GM12878 (cell line): ENCODE results near the gene IMMP2L. TPM values are rescaled to one million over a fixed set of nuclear protein-coding genes. Genes with fewer than 3 reads are reported as not detected.
A peak's percentile ranks its signal among the peaks of the same experiment; 100 is the strongest.

Source experiments
- ATAC-seq: fragments of 200-7000 bp; cut with Tn5 transposase; 3 replicates; pipeline ENCODE4 v1.9.1; 2020; ENCODE audit warnings: mild to moderate bottlenecking, moderate library complexity
- BruUV-seq: library from RNA; stranded (reverse); fragments of 400-500 nt; replicated peaks from 2 replicates; lab custom pipeline; 2021; lab: Mats Ljungman, UMichigan
- CTCF ChIA-PET: fragments of 300-600 bp; sonication (Branson Sonifier 250); formaldehyde crosslinking; extraction: SDS; loops from one replicate; lab custom pipeline; 2021; ENCODE audit warnings: inconsistent platforms; lab: Yijun Ruan, JAX
- POLR2A ChIA-PET: fragments of 350-600 bp; formaldehyde crosslinking; extraction: SDS; loops from one replicate; lab custom pipeline; 2021; ENCODE audit warnings: inconsistent platforms; lab: Charles Lee
- RAD21 ChIA-PET: fragments of 300-600 bp; sonication (Branson Sonifier 250); formaldehyde crosslinking; loops from one replicate; lab custom pipeline; 2023; ENCODE audit warnings: antibody characterized with exemption; ENCODE audit not compliant: unreplicated experiment; lab: Charles Lee
- SMC1A ChIA-PET: fragments of 300-600 bp; sonication (Branson Sonifier 250); formaldehyde crosslinking; loops from one replicate; lab custom pipeline; 2023; ENCODE audit not compliant: unreplicated experiment, uncharacterized antibody; lab: Charles Lee
- DNase-seq: peaks from one replicate; pipeline ENCODE4 v3.0.0-alpha.2; 2011; ENCODE audit warnings: low read depth, low spot score
- FAIRE-seq: peaks from 3 replicates; lab custom pipeline; 2011; peaks lifted over from hg19 to GRCh38; lab: Jason Lieb, UNC
- H2AFZ ChIP-seq: 2 replicates; pipeline ENCODE4 v1.6.0; 2011; ENCODE audit warnings: low read depth, low read length, control low read depth; ENCODE audit not compliant: control insufficient read depth
- H3K27ac ChIP-seq: 2 replicates; pipeline ENCODE4 v1.5.1; 2011; ENCODE audit warnings: control low read depth; ENCODE audit not compliant: control insufficient read depth, insufficient read depth
- H3K27me3 ChIP-seq, 2 experiments: replicated peaks in 1 of 2; 2 replicates each; pipeline versions ENCODE4 v1.6.0 to v1.6.1; 2011; ENCODE audit warnings: low read length in 1 of 2; ENCODE audit not compliant: control insufficient read depth in 2 of 2, insufficient read depth in 2 of 2
- H3K36me3 ChIP-seq, 2 experiments: 2 replicates each; pipeline ENCODE4 v1.5.1; 2011; ENCODE audit warnings: low read length in 1 of 2; ENCODE audit not compliant: control insufficient read depth in 2 of 2, insufficient read depth in 2 of 2
- H3K4me1 ChIP-seq: 2 replicates; pipeline ENCODE4 v1.6.1; 2011; ENCODE audit warnings: mild to moderate bottlenecking, low read length, moderate library complexity, mixed read lengths; ENCODE audit not compliant: control insufficient read depth, insufficient read depth
- H3K4me2 ChIP-seq: 2 replicates; pipeline ENCODE4 v1.6.0; 2011; ENCODE audit warnings: control low read depth; ENCODE audit not compliant: control insufficient read depth, insufficient read depth
- H3K4me3 ChIP-seq: fragments of 200-600 bp; sonication (generic); 2 replicates; pipeline ENCODE4 v1.5.1; 2016
- H3K79me2 ChIP-seq: 2 replicates; pipeline ENCODE4 v1.6.0; 2011; ENCODE audit warnings: low read length; ENCODE audit not compliant: control insufficient read depth, insufficient read depth
- H3K9ac ChIP-seq: 2 replicates; pipeline ENCODE4 v1.8.0; 2011; ENCODE audit warnings: low read length, control low read depth, mixed read lengths; ENCODE audit not compliant: control insufficient read depth, insufficient read depth
- H3K9me3 ChIP-seq: replicated peaks from 3 replicates; pipeline ENCODE4 v1.5.1; 2011; ENCODE audit warnings: mild to moderate bottlenecking, low read length; ENCODE audit not compliant: control insufficient read depth, insufficient read depth
- H4K20me1 ChIP-seq: 2 replicates; pipeline ENCODE4 v1.6.0; 2011; ENCODE audit not compliant: control insufficient read depth, insufficient read depth
- ASH2L ChIP-seq: fragments of 300-600, 200-600 bp; sonication (generic); IDR thresholded peaks from 2 replicates; pipeline ENCODE4 v1.6.1; 2017; ENCODE audit warnings: low read depth, mild to moderate bottlenecking, borderline replicate concordance
- ATF3 ChIP-seq: IDR thresholded peaks from 2 replicates; pipeline ENCODE4 v1.6.1; 2011; ENCODE audit warnings: low read depth, mild to moderate bottlenecking, low read length, moderate library complexity, borderline replicate concordance; ENCODE audit errors: extremely low read depth
- CEBPZ ChIP-seq: fragments of 150-350 bp; IDR thresholded peaks from 2 replicates; pipeline ENCODE4 v1.6.1; 2016; ENCODE audit warnings: low read depth, low read length
- E2F4 ChIP-seq: IDR thresholded peaks from 2 replicates; pipeline ENCODE4 v1.6.1; 2012; ENCODE audit warnings: low read depth, low read length, improper control_type of control experiment
- ELK1 ChIP-seq: IDR thresholded peaks from 2 replicates; pipeline ENCODE4 v1.6.1; 2012; ENCODE audit warnings: low read depth, low read length, improper control_type of control experiment
- EP300 ChIP-seq, 2 experiments: fragments of 150-350 bp in 1 of 2; IDR thresholded peaks; 2 replicates each; pipeline ENCODE4 v1.6.1; 2011 to 2012; ENCODE audit warnings: low read depth in 2 of 2, low read length in 2 of 2, borderline replicate concordance in 1 of 2, improper control_type of control experiment in 1 of 2, inconsistent platforms in 1 of 2; ENCODE audit not compliant: control insufficient read depth in 1 of 2
- GABPA ChIP-seq: IDR thresholded peaks from 2 replicates; pipeline ENCODE4 v1.6.1; 2014; ENCODE audit warnings: antibody characterized with exemption, low read depth, mild to moderate bottlenecking, inconsistent platforms
- IRF5 ChIP-seq: fragments of 450-650 bp; IDR thresholded peaks from 2 replicates; pipeline ENCODE4 v1.6.1; 2017; ENCODE audit warnings: borderline replicate concordance
- MXI1 ChIP-seq: fragments of 150-350 bp; IDR thresholded peaks from 2 replicates; pipeline ENCODE4 v1.6.1; 2011; ENCODE audit warnings: low read depth, mild to moderate bottlenecking, inconsistent platforms, low read length, improper control_type of control experiment
- MYB ChIP-seq: fragments of 150-350 bp; IDR thresholded peaks from 2 replicates; pipeline ENCODE4 v1.6.1; 2014; ENCODE audit warnings: mild to moderate bottlenecking, low read depth, low read length, borderline replicate concordance
- RAD21 ChIP-seq: IDR thresholded peaks from 2 replicates; pipeline ENCODE4 v1.6.1; 2011; ENCODE audit warnings: mild to moderate bottlenecking, low read depth, low read length, moderate library complexity; ENCODE audit not compliant: insufficient read depth
- SMAD1 ChIP-seq: fragments of 450-650 bp; IDR thresholded peaks from 2 replicates; pipeline ENCODE4 v1.6.1; 2018; ENCODE audit warnings: mild to moderate bottlenecking, low read depth; ENCODE audit not compliant: partially characterized antibody
- SP1 ChIP-seq: IDR thresholded peaks from one replicate; pipeline ENCODE4 v1.6.1; 2011; ENCODE audit warnings: low read depth, low read length
- SUZ12 ChIP-seq: fragments of 200-600 bp; sonication (generic); IDR thresholded peaks from one replicate; pipeline ENCODE4 v1.6.1; 2018; ENCODE audit warnings: antibody characterized with exemption, mild to moderate bottlenecking; ENCODE audit not compliant: unreplicated experiment
- TCF12 ChIP-seq: IDR thresholded peaks from 2 replicates; pipeline ENCODE4 v1.6.1; 2011; ENCODE audit warnings: low read depth, mild to moderate bottlenecking, low read length
- WRNIP1 ChIP-seq: IDR thresholded peaks from 2 replicates; pipeline ENCODE4 v1.6.1; 2011; ENCODE audit warnings: low read depth, low read length, improper control_type of control experiment, borderline replicate concordance
- YBX1 ChIP-seq: fragments of 450-650 bp; IDR thresholded peaks from 2 replicates; pipeline ENCODE4 v1.6.1; 2016; ENCODE audit warnings: antibody characterized with exemption
- ZNF384 ChIP-seq: IDR thresholded peaks from 2 replicates; pipeline ENCODE4 v1.6.1; 2012; ENCODE audit warnings: low read depth, mild to moderate bottlenecking, low read length, improper control_type of control experiment, borderline replicate concordance
- in situ Hi-C: fragments of 300-500 bp; cut with MboI; formaldehyde crosslinking; loops from 9 replicates; pipeline ENCODE4 v1.14.3; 2018; ENCODE audit warnings: mixed read lengths
- intact Hi-C: fragments of 100-400 bp; cut with micrococcal nuclease; formaldehyde crosslinking; loops from one replicate; pipeline ENCODE4 v1.14.2; 2022; ENCODE audit not compliant: unreplicated experiment
- polyA plus RNA-seq, 11 experiments: library from polyadenylated mRNA; depleted of rRNA in 4 of 11; unstranded in 6 of 11; stranded (reverse) in 5 of 11; fragments of >200 nt; fragmentation: Nextera tagmentation in 4 of 11; fragmentation: Illumina TruSeq in 1 of 11; extraction: Ambion mirVana in 4 of 11; extraction: Trizol in 1 of 11; gene quantifications; 1 replicate in 1 of 11; 2 replicates in 10 of 11; pipeline versions ENCODE4 v1.2.1 to v1.2.3, GENCODE V29; 2011 to 2016; ENCODE audit warnings: inconsistent platforms in 2 of 11, missing spikeins in 2 of 11, low read depth in 1 of 11
- total RNA-seq, 4 experiments: library from RNA; depleted of rRNA in 3 of 4; stranded (reverse); fragments of >200 nt in 3 of 4; fragmentation: Illumina TruSeq in 1 of 4; extraction: Trizol in 1 of 4; gene quantifications; 2 replicates each; pipeline versions ENCODE4 v1.2.1 to v1.2.3, GENCODE V29; 2013 to 2021

Gene IMMP2L
- total and polyA plus RNA-seq, 10 of the 15 experiments (the other 5 are each of a cell fraction or from before 2014, with no cell fraction given), result 12.6 to 46.3 (median 19.6) TPM

- no peak overlapping the region for H3K9ac ChIP-seq
- DNase-seq (no peak), ATAC-seq (no peak), FAIRE-seq (no peak)
- in situ Hi-C loops, result no loop called here
- H3K36me3 ChIP-seq, result no peaks in the 10 kb centered on the region
- CTCF ChIA-PET, result no interaction called here
- H3K4me2 ChIP-seq, result peak overlapping the region; percentile 1; the same call in 1 of the 2 replicates
- no peaks in the 10 kb centered on the region for H3K79me2 ChIP-seq
- SMC1A ChIA-PET, result interaction anchor here (0.9 kb wide), 1 partner anchor 93 kb away, joined by 3 read pairs; no protein-coding TSS in a partner anchor
- peaks cover 6% of the 10 kb centered on the region for H3K9me3 ChIP-seq
- RAD21 ChIA-PET, result no interaction called here
- H3K4me3 ChIP-seq, result no peak overlapping the region
- POLR2A ChIA-PET, result no interaction called here
- peaks cover 9% of the 10 kb centered on the region for H3K4me1 ChIP-seq
- no peak overlapping the region for H2AFZ ChIP-seq
- BruUV-seq, result no TSS peak
- intact Hi-C loops, result no loop called here
- no peak overlapping the region for H3K27ac ChIP-seq
- no peaks in the 10 kb centered on the region for H4K20me1 ChIP-seq
- H3K27me3 ChIP-seq, result no peaks in the 10 kb centered on the region
- TF ChIP-seq YBX1 (no peak), TCF12 (no peak), MYB (no peak), E2F4 (no peak), WRNIP1 (no peak), MXI1 (no peak), ZNF384 (no peak), SP1 (no peak), ELK1 (no peak), SMAD1 (no peak), IRF5 (no peak), RAD21 (no peak), GABPA (no peak), SUZ12 (no peak), EP300 (IDR thresholded peaks at IDR 0.05; ENCODE audit: borderline replicate concordance in 1 of 2, control insufficient read depth in 1 of 2, low read depth in 2 of 2, low read length in 2 of 2) (no peak), ATF3 (no peak), ASH2L (no peak), CEBPZ (no peak)
Observed at GRCh38 chr7:111568419-111568818, 6.1 kb upstream of the IMMP2L start.
